HFFc6 (cell line): ENCODE measurements around the gene NXPH1. TPM values are rescaled to one million over a fixed set of nuclear protein-coding genes. Genes with fewer than 3 reads are reported as not detected.
A peak's percentile ranks its signal among the peaks of the same experiment; 100 is the strongest.
"Not testable (repeated sequence)": the region's sequence is repeated elsewhere in the genome, so short reads cannot be mapped to it uniquely, and the experiment has no call there.

Source experiments
- DNase-seq: peaks from one replicate; pipeline ENCODE4 v3.0.0-alpha.2; 2018
- H3K27ac Mint-ChIP-seq: 2 replicates; pipeline ENCODE4 v1.8.0; 2020; ENCODE audit warnings: mild to moderate bottlenecking, mixed read lengths
- H3K27me3 Mint-ChIP-seq: 2 replicates; pipeline ENCODE4 v1.8.0; 2021; ENCODE audit warnings: mild to moderate bottlenecking, moderate library complexity, mixed read lengths; ENCODE audit not compliant: insufficient read depth
- H3K36me3 Mint-ChIP-seq: 2 replicates; pipeline ENCODE4 v1.8.0; 2021; ENCODE audit warnings: low read depth, mixed read lengths
- H3K4me1 Mint-ChIP-seq: 2 replicates; pipeline ENCODE4 v1.8.0; 2020; ENCODE audit warnings: low read depth, mixed read lengths
- H3K4me3 Mint-ChIP-seq: 2 replicates; pipeline ENCODE4 v1.8.0; 2020; ENCODE audit warnings: mild to moderate bottlenecking, moderate library complexity, mixed read lengths
- H3K9me3 Mint-ChIP-seq: 2 replicates; pipeline ENCODE4 v1.8.0; 2020; ENCODE audit warnings: mild to moderate bottlenecking, mixed read lengths
- total RNA-seq, 6 experiments: library from RNA; stranded (reverse); fragmentation: NEBNext Ultra II Directional; extraction: Animal tissue kit (Norgen Biotek cat#: 25700); gene quantifications; 2 replicates in 1 of 6; 3 replicates in 5 of 6; pipeline ENCODE4 v1.2.3, GENCODE V29; 2021
- TF ChIP-seq, protein P1 (sequence below): fragments of 200-600 bp; sonication (generic); IDR thresholded peaks from 2 replicates; pipeline ENCODE4 v1.5.0; 2021; ENCODE audit warnings: antibody characterized with exemption, mild to moderate bottlenecking

The NXPH1 gene
- total RNA-seq, 6 experiments from 2014 or later, result not detected

GRCh38 chr7:8710124-8710523 is 276.7 kb downstream of the NXPH1 start:
- Mint-ChIP-seq H3K9me3 (peaks cover 38% of the 10 kb centered on the region), H3K4me1 (no peaks in the 10 kb centered on the region), H3K4me3 (no peak overlapping the region), H3K27ac (no peak overlapping the region), H3K27me3 (no peaks in the 10 kb centered on the region), H3K36me3 (no peaks in the 10 kb centered on the region)
- DNase-seq, result no peak
- TF ChIP-seq, protein P1, sequence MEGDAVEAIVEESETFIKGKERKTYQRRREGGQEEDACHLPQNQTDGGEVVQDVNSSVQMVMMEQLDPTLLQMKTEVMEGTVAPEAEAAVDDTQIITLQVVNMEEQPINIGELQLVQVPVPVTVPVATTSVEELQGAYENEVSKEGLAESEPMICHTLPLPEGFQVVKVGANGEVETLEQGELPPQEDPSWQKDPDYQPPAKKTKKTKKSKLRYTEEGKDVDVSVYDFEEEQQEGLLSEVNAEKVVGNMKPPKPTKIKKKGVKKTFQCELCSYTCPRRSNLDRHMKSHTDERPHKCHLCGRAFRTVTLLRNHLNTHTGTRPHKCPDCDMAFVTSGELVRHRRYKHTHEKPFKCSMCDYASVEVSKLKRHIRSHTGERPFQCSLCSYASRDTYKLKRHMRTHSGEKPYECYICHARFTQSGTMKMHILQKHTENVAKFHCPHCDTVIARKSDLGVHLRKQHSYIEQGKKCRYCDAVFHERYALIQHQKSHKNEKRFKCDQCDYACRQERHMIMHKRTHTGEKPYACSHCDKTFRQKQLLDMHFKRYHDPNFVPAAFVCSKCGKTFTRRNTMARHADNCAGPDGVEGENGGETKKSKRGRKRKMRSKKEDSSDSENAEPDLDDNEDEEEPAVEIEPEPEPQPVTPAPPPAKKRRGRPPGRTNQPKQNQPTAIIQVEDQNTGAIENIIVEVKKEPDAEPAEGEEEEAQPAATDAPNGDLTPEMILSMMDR, result no peak

GRCh38 chr7:8714791-8715190 is 281.4 kb downstream of the NXPH1 start:
- no peak for DNase-seq
- Mint-ChIP-seq H3K27ac (no peak overlapping the region), H3K9me3 (peaks cover 52% of the 10 kb centered on the region), H3K36me3 (no peaks in the 10 kb centered on the region), H3K27me3 (no peaks in the 10 kb centered on the region), H3K4me1 (no peaks in the 10 kb centered on the region), H3K4me3 (no peak overlapping the region)
- TF ChIP-seq, protein P1, result no peak

GRCh38 chr7:8719102-8719501 is 285.7 kb downstream of the NXPH1 start:
- Mint-ChIP-seq H3K9me3 (peaks cover 30% of the 10 kb centered on the region), H3K36me3 (no peaks in the 10 kb centered on the region), H3K27ac (no peak overlapping the region), H3K4me1 (no peaks in the 10 kb centered on the region), H3K4me3 (no peak overlapping the region), H3K27me3 (no peaks in the 10 kb centered on the region)
- TF ChIP-seq, protein P1, result no peak
- no peak for DNase-seq

DNA sequence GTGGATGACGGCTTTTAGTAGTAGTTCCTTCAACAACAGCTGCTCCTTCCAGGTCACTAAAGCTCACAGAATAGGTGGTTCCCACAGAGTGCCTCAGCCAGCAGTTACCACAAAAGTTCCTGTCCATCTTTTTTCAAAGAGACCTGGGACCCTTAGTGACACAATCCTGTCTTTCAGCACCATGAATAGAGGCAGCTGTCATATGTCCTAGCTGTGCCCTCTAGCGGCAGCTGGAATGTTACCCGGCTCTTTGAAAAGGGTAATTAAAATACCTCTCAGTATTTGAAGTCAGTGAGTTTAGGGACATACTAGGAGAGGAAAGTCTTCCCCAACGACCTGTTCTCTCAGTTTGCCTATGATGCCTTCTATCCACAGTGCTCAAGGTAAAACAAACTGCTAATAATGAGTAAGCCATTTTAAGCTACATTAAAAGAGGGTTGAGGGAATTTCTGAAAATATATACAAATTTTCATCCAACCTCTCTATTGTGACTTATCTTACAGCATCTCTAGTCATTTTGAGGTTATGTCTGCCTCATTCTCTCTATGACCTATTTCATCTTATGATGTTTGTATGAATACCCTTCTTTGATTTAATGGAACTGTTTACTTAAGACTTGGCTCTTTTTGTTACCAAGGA is 290.8 kb downstream of the NXPH1 start:
- Mint-ChIP-seq H3K36me3 (no peaks in the 10 kb centered on the region), H3K4me3 (no peak overlapping the region), H3K4me1 (no peaks in the 10 kb centered on the region), H3K27ac (no peak overlapping the region), H3K9me3 (peaks cover 16% of the 10 kb centered on the region), H3K27me3 (no peaks in the 10 kb centered on the region)
- TF ChIP-seq, protein P1, result peak; percentile 64
- no peak for DNase-seq

DNA sequence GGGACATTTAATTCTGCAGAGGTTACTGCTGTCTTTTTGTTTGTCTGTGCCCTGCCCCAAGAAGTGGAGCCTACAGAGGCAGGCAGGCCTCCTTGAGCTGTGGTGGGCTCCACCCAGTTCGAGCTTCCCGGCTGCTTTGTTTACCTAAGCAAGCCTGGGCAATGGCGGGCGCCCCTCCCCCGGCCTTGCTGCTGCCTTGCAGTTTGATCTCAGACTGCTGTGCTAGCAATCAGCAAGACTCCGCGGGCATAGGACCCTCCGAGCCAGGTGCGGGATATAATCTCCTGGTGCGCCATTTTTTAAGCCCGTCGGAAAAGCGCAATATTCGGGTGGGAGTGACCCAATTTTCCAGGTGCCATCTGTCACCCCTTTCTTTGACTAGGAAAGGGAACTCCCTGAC is 298.3 kb downstream of the NXPH1 start:
- H3K36me3 Mint-ChIP-seq, result not testable (repeated sequence)

DNA sequence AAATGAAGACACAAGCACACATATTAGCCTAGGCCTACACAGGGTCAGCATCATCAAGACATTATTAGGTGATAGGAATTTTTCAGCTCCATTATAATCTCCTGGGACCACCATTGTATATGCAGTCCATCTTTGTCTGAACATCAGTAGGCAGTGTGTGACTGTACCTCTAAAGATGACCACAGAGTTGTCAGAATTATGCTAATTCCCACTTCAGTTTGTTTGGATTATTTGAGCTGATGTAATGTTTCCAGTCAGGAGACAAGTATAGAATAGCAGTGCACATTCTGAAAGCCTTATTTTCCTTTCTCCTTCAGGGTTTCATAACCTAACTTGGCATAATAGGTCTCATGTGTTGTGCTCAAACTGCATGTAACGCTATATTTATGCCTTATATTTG is 306.4 kb downstream of the NXPH1 start:
- H3K27me3 Mint-ChIP-seq, result no peaks in the 10 kb centered on the region
- TF ChIP-seq, protein P1, result no peak
- no peak overlapping the region for H3K4me3 Mint-ChIP-seq
- H3K4me1 Mint-ChIP-seq, result no peaks in the 10 kb centered on the region
- DNase-seq, result no peak
- peaks cover 54% of the 10 kb centered on the region for H3K9me3 Mint-ChIP-seq
- no peak overlapping the region for H3K27ac Mint-ChIP-seq
- no peaks in the 10 kb centered on the region; the same call in 1 of the 2 replicates for H3K36me3 Mint-ChIP-seq

More for the DNA sequence above, 298.3 kb downstream of the NXPH1 start:
- not testable (repeated sequence) for H3K27ac Mint-ChIP-seq, DNase-seq, H3K4me3 Mint-ChIP-seq, H3K4me1 Mint-ChIP-seq, H3K27me3 Mint-ChIP-seq
- H3K9me3 Mint-ChIP-seq, result peaks cover 31% of the 10 kb centered on the region
